Stimulated activated CD4-positive, alpha-beta T cell treated with anti-CD3 and anti-CD28 coated beads, TNF-alpha, amount 100 ng/mL, for 1 hour (primary cell): ENCODE measurements around the gene HILPDA.
A peak's percentile ranks its signal among the peaks of the same experiment; 100 is the strongest.
"Not testable (repeated sequence)": the region's sequence is repeated elsewhere in the genome, so short reads cannot be mapped to it uniquely, and the experiment has no call there.

Source experiments
- DNase-seq, 3 donors: peaks; one replicate each; pipeline ENCODE4 v3.0.0-alpha.2; 2020; ENCODE audit warnings: low read depth in 3 of 3, low spot score in 1 of 3

HILPDA gene

GRCh38 chr7:128459394-128459878 lies 3.8 kb downstream of the HILPDA start:
- peak; percentile 33 to 50 (median 39) for DNase-seq

- no peak for DNase-seq
Measured at GRCh38 chr7:128462460-128462859, 6.8 kb downstream of the HILPDA start.

GRCh38 chr7:128463345-128463744 lies 7.7 kb downstream of the HILPDA start:
- not testable (repeated sequence) for DNase-seq

GRCh38 chr7:128463933-128464332 lies 8.3 kb downstream of the HILPDA start:
- DNase-seq, result not testable (repeated sequence)

DNA sequence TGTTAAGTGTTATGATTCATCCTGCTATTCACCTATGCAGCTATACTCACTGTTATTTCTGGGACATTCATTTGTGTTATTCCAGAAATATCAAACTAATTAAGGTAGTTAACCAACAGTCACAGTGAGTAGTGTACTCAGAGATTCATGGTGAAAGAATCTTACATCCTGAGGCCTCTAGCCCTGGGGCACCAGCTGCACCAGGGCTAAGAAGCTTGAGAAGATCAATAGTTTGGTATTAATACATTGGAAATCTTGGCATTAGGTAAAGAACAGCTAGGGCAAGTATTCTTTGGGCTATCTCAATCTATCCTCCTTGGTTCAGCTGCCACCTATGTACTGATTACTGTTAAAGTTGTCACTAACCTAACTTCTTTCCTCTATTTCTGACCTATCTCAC lies 11.2 kb downstream of the HILPDA start:
- DNase-seq, result not testable (repeated sequence)

DNA sequence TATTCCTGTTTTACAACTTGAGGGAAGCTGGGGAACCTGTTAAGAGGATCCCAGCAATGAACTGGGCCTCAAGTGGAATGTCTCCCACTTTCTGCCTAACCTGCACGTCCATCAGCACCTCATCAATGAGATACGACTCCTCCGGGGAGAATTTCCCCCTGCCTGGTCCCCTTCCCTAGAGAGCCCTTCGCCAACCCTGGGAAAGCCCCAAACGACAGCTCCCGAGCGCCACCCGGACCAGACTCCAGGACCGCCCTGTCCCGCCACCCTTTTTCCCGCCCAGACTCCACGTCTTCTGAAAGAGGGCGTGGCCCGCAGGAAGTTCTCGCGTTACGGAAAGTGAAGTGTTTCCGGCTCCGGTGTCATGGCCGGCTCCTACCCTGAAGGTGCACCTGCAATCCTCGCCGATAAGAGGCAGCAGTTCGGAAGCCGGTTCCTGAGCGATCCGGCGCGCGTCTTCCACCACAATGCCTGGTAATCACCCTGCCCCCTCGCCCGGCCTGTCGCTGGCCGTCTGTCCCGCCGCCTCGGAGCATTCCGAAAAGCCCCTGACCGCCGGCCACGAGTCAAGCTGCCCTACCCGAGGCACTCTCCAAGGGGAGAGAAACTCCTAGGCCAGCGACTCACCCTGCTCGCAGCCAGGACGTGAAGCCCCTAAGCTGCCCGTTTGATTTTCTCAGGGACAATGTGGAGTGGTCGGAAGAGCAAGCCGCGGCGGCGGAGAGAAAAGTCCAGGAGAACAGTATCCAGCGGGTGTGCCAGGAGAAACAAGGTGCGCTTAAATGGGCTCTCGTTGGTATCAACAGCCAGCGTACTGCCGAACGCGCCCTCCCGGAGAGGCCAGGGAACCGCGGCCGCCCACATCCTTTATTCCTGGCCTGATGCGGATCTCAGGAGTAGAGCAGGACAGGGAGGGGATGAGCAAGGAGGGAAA lies 21.0 kb downstream of the HILPDA start, which contains the start of gene METTL2B:
Gene METTL2B, plus strand, starts transcription at position 347 of the 934 bp plus-strand sequence. Its CDS starts 18 bp downstream, at position 365.
- peak; percentile 75 to 76 (median 75) for DNase-seq

GRCh38 chr7:128477336-128477690 lies 21.6 kb downstream of the HILPDA start:
- not testable (repeated sequence) for DNase-seq

DNA sequence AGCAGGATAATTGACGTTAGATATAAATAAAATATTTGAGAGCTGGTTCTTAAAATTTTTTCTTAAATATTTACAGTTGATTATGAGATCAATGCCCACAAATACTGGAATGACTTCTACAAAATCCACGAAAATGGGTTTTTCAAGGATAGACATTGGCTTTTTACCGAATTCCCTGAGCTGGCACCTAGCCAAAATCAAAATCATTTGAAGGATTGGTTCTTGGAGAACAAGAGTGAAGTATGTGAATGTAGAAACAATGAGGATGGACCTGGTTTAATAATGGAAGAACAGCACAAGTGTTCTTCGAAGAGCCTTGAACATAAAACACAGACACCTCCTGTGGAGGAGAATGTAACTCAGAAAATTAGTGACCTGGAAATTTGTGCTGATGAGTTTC lies 23.4 kb downstream of the HILPDA start:
- not testable (repeated sequence) for DNase-seq

GRCh38 chr7:128488134-128488533 lies 32.5 kb downstream of the HILPDA start:
- not testable (repeated sequence) for DNase-seq

- no peak for DNase-seq
Measured at GRCh38 chr7:128497405-128497804, 41.7 kb downstream of the HILPDA start.

DNA sequence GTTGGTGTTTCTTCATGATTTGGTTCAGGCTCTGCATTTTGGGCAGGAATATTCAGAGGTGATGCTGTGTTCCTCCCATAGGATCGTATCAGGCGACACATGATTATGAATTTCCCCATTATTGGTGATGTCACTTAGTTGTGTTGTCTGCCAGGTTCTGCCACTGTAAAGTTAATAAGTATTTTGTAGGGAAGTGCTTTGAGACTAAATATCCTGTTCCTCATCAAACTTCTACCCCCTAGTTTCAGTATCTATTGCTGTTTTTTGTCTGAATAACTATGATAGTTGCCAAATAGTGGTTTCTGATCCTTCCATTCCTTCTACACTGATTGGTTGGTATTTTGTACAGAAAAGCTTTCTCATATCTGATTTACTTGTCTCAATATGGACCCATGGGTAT lies 49.7 kb downstream of the HILPDA start:
- not testable (repeated sequence) for DNase-seq

- not testable (repeated sequence) for DNase-seq
Measured at GRCh38 chr7:128506819-128507218, 51.1 kb downstream of the HILPDA start.

GRCh38 chr7:128507321-128507993 lies 51.8 kb downstream of the HILPDA start:
- not testable (repeated sequence) for DNase-seq
